Inferior parietal cortex (tissue), 1 donor: ENCODE results near the gene DSTN.
A peak's percentile ranks its signal among the peaks of the same experiment; 100 is the strongest.

ENCODE experiments used
- DNase-seq: peaks from one replicate; pipeline ENCODE4 v3.0.0-alpha.2; 2016; ENCODE audit errors: extremely low spot score

DSTN gene

DNA sequence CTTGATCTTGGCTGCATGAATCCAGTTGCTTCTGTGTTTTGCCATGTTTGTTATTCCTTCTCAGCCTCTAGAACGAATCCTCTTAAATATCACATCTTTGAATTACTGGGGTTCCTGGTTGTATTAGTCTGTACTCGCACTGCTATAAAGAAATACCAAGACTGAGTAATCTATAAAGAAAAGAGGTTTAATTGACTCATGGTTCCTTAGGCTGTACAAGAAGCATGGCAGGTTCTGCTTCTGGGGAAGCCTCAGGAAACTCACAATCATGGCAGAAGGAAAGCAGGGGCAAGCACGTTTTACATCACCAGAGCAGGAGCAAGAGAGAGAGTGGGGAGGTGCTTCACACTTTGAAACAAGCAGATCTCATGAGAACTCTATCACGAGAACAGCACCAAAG is 20.7 kb upstream of the DSTN start:
- DNase-seq = no peak

DNA sequence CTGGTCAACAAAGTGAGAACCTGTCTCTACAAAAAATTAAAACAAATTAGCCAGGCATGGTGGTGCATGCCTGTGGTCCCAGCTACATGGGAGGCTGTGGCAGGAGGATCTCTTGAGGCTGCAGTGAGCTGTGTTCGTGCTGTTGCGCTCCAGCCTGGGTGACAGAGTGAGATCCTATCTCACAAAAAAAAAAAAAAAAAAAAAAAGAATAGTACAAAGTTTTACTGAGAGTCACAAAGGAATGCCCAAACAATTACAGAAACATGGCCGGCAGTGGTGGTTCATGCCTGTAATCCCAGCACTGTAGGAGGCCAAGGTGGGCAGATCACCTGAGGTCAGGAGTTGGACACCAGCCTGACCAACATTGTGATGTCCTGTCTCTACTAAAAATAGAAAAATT is 14.8 kb upstream of the DSTN start:
- no peak for DNase-seq

DNA sequence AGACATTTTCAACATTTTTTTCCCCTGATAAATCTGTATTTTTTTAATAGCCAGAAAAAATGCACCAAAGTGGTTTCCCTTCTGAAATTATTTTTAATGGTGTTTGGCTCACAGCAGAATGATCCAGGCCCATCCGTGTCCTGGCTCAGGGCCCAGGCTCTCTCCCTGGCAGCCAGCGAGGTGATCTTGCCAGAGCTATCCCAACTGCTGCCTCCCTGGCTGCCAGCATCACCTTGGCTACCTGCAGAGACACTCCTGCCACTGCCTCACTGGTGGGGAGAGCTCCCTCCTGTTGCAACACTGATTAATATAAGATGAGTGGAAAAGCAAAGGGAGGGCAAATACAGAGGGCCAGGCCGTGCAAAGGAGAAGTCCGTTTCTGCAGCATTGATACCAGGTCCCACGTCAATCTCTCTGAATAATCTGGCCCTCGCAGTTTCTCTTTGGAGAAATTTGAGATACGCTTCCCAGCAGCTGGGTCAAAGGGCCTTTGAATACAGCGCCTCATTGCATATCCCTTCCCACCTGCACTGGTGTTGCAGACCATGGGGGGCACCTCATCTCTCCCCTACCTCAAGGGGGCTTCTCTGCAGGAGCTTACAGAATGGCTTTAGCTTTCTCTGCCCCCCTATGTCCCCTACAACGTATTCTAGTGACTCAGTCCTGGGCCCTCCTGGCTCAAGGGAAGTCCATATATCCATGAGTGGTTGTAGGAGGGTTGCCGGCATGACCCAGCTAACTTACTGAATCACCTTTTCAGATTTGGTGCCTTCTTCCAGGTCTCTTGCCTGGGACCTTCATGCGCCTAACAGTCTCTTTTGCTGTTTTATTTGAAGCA is 12.8 kb upstream of the DSTN start:
- no peak for DNase-seq

DNA sequence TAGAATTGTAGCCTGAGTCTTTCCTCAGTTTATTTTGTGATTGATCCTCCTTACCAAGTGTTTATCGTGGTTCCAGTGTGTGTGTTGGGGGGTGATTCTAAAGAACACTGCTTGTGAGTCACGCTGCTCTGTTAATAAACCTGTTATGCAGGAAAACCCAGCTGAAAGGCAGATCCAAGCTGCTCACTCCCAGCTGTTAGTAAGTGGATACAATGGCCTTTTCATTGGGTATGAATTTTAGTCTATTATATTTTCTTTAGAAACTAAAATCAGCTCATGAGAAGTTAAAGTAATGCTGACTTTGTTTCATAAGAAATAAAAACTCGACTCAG is 12.2 kb upstream of the DSTN start:
- DNase-seq = no peak

DNA sequence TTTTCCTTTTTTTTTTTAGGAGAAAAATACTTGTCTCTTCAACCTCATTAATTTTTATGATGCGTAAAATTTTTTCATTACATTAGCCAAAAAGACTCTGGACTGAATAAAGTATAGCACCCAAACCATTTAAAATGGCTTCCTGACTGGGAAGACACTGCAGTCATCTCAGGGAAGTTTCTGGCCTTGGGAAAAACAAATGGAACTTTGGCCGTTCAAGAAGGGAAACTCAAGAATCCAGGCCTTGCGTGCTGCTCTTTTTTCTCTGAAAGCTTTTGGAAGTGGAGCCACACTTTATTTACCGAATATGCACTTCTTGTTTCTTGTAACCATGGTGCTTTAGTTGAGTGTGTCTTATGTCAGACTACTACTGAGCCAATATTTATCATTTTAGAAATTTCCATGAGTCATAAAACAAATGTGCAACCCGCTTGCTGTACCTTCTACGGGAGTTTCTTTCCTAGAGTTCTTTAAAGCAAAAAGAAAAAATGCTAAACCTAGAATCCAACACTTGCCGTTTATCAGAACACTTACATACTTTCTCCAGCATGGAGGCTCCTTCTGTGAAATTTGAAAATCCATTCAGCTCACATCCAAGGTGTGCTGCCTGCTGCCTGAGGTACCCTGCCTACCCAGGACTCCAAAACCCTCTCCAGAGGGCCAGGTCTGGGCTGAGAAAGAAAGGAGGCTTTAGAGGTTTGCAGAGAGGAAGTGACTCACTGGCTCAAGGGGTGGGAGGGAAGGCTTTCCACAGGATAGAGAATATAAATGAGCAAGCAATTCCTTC is 11.5 kb upstream of the DSTN start:
- DNase-seq = no peak

DNA sequence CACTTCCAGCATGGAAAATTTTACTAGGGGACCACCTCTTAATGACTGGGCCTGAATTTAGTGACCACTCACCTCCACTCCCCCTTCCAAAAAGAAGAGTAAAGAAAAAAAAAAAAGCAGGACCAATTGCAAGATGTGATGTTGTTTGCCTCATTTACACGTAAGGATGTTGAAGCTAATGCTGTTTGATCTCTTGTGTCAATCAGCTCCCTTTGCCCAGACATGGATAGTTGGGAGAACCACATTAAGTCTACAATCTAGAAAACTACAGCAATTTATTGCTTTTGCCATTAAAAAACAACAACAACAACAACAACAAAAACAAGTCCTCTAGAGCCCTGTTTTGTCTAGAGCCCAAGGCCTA is 11.0 kb upstream of the DSTN start:
- no peak for DNase-seq

DNA sequence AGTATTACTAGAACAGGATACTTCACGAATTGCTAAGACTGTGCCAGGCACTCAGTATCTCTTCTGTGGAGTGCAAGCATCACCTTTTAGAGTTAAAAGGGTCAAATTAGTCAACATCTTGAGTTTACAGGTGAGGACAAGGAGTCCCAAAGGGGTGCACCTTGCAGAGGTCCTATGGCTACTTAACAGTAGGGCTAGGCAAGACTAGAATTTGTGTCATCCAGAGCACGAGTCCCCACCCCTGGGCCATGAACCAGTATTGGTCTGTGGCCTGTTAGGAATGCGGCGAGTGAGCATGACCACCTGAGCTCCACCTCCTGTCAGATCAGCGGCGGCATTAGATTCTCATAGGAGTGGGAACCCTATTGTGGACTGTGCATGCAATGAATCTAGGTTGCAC is 10.5 kb upstream of the DSTN start:
- no peak for DNase-seq

DNA sequence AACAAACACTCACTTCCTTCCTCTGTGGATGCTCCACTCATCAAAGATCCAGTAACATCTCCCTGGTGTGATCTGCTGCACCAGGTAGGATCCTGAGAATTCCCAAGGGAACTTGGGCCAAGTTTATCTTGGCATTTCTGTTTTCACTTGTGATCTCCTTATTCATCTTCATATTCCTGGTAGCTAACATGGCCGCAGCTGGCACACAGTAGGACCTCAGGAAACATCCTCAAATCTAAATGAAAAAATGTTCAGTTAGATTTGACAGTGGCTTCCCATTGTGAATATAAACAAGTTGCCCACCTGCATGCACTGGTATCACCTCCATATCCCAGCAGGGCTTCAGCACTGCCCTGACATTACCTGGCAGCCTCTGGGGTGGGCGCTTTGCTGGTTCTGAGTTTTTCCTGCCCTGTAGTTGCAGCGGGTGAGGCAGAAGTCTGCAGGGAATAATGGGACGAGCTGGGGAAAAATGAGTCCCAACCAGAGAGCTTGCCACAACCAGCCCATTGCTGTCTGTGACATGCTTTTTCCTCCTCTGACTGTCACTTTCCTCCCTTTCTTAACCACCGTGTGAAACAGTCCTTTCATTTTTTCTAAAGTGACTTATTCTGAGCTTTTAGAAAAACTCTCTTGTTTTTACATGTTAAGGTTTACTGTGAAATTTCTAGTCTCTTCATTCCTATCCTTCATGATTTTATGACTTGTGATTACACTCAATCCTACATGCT is 9.4 kb upstream of the DSTN start:
- no peak for DNase-seq

DNA sequence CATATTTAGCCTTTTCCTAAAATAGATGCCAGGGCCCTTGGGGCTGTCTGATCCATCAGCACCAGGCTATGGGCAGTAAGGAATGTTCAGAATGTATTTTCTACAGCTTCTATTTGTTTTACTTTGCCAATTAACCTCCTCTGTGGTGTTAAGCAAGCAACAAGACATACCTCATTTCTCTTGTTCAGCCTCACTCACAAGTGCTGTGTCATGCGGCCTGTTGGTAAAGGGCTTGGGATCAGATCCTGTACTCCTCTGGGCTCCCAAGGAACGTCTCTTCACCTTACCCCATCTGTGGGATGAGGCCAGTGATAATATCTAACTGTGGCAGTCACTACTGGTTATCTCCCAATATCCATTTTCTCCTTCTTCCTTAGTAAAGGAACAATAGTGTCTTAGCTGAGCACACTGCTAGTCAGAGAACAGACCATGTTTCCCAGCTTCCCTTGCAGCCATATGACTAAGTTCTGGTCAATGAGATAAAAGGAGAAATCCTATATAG is 7.0 kb upstream of the DSTN start:
- no peak for DNase-seq

DNA sequence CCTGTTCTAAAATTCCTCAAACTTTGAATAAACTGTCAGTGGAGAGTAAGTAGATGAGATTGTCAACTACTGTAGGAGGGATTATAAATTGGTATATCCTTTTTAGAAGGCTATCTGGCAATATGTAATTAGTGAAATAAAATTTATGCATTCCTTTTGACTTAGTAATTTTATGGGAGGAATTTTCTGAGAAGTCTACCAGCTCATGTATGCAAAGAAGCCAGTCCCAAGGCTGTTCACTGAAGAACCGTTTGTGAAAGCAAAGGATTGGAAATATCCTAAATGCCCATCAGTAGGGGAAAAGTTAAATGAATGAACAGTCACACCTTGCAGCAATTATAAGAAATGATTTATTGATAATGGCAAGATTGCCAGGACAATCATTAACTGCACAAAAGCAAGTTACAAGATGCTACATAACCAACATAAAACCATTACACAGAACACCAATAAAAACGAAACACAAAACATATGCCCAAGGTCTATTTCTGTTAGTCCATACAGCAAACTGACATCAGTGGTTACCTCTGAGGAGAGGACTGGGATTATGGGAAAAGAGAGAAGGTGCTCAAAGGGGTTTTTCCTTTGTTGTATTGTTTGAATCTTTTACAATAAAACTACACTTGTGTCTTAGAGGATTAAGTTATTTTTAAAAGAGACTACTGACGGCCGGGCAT is 4.6 kb upstream of the DSTN start:
- no peak for DNase-seq

DNA sequence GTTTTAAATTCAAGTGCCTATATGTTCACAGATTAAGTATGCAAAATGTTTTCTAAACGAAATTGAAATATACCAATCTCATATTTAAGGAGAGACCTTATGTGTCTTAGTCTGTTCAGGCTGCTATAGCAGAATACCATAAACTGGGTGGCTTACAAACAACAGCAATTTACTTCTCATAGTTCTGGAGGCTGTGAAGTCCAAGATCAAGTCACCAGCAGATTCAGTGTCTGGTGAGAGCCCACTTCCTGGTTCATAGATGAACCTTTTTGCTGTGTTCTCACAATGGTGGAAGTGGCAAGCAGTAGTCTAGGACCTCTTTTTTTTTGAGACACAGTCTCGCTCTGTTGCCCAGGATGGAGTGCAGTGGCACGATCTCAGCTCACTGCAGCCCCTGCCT is 3.5 kb upstream of the DSTN start:
- no peak for DNase-seq

DNA sequence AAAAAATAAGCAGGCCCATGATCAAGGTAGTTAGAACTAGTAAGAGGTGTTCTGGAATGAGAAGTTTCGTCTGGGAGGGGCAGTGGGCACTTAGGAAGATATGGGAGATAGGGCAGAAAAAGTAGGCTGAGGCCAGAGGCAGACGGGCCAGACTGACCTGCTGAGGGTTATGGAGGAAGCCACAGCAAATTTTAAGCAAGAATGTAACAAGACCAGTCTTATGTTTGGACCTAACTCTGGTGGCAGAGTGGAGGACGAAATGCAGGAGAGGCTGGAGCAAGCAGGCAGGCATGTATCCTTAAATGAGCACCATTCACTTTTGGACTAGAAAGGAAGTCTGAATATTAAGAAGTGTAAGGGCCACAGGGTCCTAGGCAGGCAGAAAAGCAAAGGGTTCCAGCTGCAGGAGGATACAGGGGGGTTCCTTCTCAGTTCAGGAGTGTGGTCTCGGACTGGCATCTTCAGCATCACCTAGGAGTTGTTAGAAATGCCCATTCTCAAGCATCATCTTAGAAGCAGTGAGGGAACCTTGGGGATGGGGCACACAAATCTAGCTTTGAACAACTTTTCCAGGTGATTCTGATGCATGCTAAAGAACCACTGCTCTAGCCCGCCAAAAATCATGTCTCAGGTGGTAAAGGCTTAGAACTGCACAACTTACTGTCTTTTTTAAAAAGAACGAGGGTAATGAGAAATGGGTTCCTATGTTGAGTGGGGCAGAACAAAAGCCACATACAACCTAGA is 1.7 kb upstream of the DSTN start:
- no peak for DNase-seq

DNA sequence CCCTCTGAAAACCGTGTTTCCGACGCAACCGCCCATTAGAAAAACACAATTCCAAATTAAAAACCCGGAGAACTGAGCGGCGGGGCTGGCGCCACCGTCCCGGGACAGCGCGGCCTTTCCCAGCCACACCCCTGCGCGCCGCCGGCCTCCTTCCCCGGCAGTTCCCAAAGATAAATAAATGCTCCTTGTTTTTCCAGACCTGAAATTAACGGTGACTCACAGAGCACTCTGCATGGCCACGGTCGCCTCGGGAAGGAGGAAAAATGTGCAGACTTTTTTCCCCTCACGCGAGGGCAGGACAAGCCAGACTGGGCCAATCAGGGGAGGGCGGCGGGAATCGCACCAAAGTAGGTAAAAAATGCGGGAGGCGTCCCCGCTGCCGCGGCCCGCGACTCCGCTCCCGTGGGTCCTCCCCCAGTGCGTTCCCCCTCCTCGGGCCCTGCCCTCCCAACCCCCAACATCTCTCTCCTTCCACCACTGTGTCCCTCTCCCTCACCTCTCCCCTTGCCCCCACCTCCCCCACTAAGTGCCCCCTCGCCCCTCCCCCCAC is 828 bp upstream of the DSTN start:
- peak; percentile 39 for DNase-seq

DNA sequence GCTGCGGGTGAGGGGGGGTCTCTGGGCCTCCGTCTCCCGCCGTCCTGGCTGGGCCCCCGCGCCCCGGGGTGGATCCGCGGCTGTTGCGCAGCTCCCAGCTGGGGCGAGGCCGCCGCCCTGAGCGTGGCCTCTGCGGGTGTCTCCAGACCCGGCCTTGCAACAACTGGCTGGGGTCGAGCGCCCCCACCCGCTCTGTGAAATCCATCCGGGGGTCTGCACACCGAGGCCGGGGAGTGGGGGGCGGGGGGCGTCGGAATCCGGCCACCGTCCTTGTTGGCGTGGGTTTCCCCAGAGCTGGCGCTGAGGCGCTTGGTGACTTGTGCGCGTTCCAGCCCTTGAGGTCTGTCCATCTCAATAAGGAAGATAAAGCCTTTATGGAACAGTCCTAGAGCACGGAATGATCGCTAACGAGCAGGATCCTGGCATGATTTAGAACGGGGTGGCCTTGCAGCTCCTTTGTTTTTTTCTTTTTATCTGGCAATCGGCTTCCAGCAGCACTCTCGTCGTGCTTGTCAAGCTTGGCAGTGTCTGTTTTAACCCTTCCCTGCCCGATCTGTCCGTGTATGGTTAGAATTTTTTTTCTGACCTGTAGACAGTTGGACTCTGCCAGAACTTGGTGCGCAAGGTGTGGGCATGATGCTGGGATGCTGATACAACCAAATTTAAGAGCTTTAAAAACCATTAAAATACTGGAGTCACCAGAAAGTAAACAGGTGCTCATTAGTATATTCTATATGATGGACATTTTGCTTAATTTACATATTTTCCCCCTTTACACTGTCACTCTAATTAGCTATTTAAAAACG is 675 bp downstream of the DSTN start:
- DNase-seq = peak; percentile 53

DNA sequence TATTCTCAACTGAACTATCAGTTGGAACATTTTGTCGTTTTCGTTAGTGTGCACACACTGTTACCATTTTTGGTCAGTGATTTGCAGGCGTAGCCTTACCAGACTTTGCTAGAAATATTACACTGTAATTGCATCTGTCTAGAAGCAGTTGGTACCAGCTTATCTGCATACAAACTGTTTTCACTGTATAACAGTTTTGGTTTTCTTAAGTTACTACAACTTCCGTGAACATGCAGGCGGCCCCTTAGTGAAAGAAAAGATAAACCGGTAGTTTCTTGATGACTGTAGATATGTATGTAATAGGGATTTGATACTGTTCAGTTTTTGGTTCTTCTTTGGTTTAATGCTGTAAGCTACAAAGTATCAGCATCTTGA is 1.3 kb downstream of the DSTN start:
- peak; percentile 32 for DNase-seq

DNA sequence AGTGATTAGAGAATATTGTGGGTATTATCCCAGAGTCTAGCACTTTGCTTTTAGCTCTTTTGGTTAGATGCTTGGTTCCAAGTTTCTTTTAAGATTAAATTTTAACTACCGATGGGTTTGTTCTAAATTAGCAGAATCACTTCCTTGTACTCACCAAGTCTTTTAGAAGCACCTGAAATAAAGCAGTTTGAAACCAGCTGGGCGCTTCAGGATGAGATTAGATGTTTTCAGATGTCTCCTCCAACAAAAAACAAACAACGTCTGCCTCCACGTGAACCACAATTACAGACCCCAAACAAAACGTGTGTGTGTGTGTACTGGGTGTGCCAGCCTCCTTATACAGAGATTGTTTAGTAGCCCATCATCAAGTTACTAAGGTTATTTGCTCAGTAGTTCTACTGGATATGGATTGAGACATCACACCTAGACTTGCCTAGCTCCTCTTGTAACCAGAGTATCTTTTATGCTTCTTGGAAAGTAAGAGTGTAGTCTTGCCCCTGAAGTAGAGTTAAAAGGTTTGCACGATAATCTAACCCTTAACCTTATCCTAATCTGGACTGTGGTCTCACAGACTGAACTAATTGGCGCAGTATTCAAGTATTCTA is 2.3 kb downstream of the DSTN start:
- no peak for DNase-seq

DNA sequence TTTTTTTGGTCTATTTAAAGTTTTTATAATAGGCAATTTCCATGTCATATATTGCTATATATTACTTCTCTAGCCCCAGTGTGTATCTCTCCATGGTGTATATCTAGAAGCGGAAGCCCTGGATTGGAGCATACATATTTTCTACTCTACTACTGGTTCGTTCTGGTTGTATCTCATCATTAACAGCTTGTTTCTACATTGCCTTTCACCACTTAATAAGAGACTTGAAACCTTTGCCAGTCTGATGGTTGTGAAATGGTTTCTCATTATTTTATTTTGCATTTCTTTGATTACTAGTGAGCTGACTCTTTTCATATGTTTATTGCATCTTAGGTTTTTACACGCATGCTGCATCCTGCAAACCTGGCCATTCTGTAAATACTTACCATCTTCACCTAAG is 3.6 kb downstream of the DSTN start:
- no peak for DNase-seq

DNA sequence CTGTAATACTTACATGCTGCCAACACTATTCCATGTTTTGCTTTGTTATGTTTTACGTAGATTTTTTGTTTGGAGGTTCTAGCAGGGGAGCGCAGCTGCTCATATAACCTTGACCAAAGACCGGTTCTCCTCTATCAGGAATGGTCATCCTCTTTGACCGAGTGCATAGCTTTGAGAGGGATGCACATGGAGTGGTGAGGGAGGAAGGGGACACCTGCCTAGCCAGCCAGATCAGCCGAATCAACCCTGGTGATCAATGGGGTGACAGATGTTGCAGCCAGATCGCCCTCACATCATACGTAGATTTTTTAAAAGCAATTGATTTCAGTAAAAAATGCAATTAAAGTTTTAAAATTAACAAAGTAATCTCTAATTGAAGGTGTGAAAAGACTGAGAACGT is 6.3 kb downstream of the DSTN start:
- DNase-seq = no peak

DNA sequence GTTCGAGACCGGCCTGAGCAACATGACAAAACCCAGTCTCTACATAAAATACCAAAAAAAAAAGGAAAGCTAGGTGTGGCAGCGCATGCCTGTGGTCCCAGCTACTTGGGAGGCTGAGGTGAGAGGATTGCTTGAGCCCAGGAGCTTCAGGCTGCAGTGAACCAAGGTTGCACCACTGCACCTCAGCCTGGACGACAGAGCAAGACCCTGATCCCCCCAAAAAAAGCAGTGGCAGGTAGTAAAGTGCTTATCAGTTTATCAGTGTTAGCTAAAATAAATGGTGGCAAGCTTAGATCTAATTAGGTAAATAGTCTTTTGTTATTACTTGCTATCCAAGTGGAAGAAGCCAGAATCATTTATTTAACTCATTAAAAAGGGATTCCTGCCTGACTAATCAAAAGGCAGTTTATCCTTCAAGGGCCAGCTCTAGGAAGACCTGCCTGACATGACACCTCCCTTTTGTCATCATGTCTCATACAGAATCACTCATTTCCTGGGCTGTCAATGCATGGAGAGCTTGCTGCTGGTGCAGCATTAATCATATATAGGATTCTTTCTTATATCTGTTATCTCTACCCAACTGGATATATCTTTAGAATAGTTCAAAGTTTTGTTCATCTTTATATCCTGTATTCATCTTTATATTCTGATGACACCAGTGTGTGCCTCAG is 9.6 kb downstream of the DSTN start:
- no peak for DNase-seq
